Common myeloid progenitor, CD34-positive (primary cell): Measurements from ENCODE around the gene TBXAS1.
A peak's percentile ranks its signal among the peaks of the same experiment; 100 is the strongest.

Experiments used
- CTCF ChIA-PET: fragments of 350-600 bp; sonication (Branson Sonifier 250); formaldehyde crosslinking; loops from one replicate; lab custom pipeline; 2021; ENCODE audit warnings: antibody characterized with exemption; lab: Charles Lee
- POLR2A ChIA-PET: fragments of 350-600 bp; sonication (Branson Sonifier 250); formaldehyde crosslinking; loops from one replicate; lab custom pipeline; 2021; ENCODE audit warnings: antibody characterized with exemption; lab: Charles Lee
- DNase-seq, 3 donors: peaks; one replicate each; pipeline versions ENCODE4 v3.0.0 to v3.0.0-alpha.2; 2013
- H3K27ac ChIP-seq, 2 experiments: 1 replicate in 1 of 2; 2 replicates in 1 of 2; pipeline ENCODE4 v1.7.0; 2013; ENCODE audit warnings: inconsistent platforms in 2 of 2, low read length in 2 of 2, mild to moderate bottlenecking in 2 of 2, low read depth in 1 of 2, moderate library complexity in 1 of 2; ENCODE audit not compliant: severe bottlenecking in 2 of 2, insufficient read depth in 1 of 2, poor library complexity in 1 of 2
- H3K27me3 ChIP-seq, 5 experiments: replicated peaks in 2 of 5; 1 replicate in 3 of 5; 2 replicates in 2 of 5; pipeline versions ENCODE4 v1.6.1 to v1.7.0; 2013; ENCODE audit warnings: low read length in 4 of 5, mild to moderate bottlenecking in 2 of 5, moderate library complexity in 2 of 5, inconsistent platforms in 1 of 5; ENCODE audit not compliant: insufficient read depth in 5 of 5, control insufficient read depth in 4 of 5
- H3K36me3 ChIP-seq, 4 experiments: 1 replicate in 2 of 4; 2 replicates in 2 of 4; pipeline versions ENCODE4 v1.6.1 to v1.7.0; 2013; ENCODE audit warnings: low read length in 3 of 4, control low read depth in 1 of 4, mild to moderate bottlenecking in 1 of 4; ENCODE audit not compliant: control insufficient read depth in 4 of 4, insufficient read depth in 4 of 4
- H3K4me1 ChIP-seq, 4 experiments: 1 replicate in 3 of 4; 2 replicates in 1 of 4; pipeline versions ENCODE4 v1.6.1 to v1.7.1; 2013; ENCODE audit warnings: low read length in 3 of 4, mild to moderate bottlenecking in 3 of 4, control low read depth in 1 of 4, inconsistent platforms in 1 of 4, moderate library complexity in 1 of 4; ENCODE audit not compliant: control insufficient read depth in 4 of 4, insufficient read depth in 4 of 4; ENCODE audit errors: control extremely low read depth in 1 of 4
- H3K4me3 ChIP-seq, 7 experiments: 1 replicate in 4 of 7; 2 replicates in 3 of 7; pipeline versions ENCODE4 v1.5.1 to v1.7.0; 2013; ENCODE audit warnings: mild to moderate bottlenecking in 7 of 7, low read length in 6 of 7, moderate library complexity in 6 of 7, inconsistent platforms in 2 of 7, low read depth in 2 of 7, control low read depth in 1 of 7; ENCODE audit not compliant: insufficient read depth in 4 of 7, control insufficient read depth in 1 of 7; ENCODE audit errors: extremely low read depth in 1 of 7
- H3K9me3 ChIP-seq, 5 experiments: 1 replicate in 4 of 5; 2 replicates in 1 of 5; pipeline versions ENCODE4 v1.6.1 to v1.7.1; 2013; ENCODE audit warnings: low read length in 4 of 5, mild to moderate bottlenecking in 2 of 5, inconsistent platforms in 1 of 5, low read depth in 1 of 5, moderate library complexity in 1 of 5; ENCODE audit not compliant: control insufficient read depth in 4 of 5, insufficient read depth in 2 of 5; ENCODE audit errors: control extremely low read depth in 1 of 5
- WGBS: methylation state at CpG from one replicate; pipeline ENCODE4 v1.1.5; 2013; ENCODE audit not compliant: insufficient coverage; 5-methylcytosine and 5-hydroxymethylcytosine counted together

TBXAS1 gene

DNA sequence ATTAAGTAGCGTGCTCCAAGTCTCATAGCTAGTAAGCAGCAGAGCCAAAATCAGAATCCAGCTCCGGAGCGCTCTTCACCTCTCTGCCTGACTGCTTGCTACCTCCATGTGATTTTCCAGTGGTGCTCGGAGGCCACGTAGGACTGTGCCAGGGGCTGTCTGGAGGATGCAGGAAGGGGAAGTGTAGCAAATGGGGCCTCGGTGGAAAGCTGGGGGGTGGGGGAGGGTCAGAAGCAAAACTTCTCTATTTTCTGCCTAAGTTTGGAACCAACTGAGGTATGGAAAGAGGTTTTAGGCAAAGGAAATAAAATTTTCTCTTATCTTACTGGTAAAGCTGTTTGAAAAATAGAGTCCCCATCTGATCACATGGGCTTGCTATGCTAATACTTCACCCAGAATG lies 108.7 kb downstream of the TBXAS1 start:
- POLR2A ChIA-PET: interaction anchor here (1.0 to 1.5 kb wide), 2 partner anchors 21 to 78 kb away, joined by 3 read pairs; no protein-coding TSS in a partner anchor
- H3K4me1 ChIP-seq: peaks cover 15 to 34% (median 31%) of the 10 kb centered on the region in 4 experiments

DNA sequence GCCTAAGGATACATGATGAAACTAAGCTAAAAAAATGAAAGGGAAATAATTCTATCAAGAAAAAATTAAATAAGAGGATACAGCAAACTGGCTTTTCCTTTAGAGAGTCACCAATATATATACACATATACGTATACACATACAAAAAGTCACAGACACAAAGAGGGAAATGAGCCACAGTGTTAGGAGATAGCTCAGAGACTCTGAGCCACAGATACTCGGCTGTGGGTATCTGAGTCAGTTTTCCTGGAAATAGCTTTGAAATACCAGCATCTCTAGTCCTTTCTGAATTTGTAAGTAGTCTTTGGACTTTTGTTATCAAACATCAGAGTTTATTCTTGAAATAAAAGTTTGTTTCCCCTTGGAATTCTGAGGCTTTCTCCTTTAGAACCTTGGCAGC lies 111.8 kb downstream of the TBXAS1 start:
- Histone ChIP-seq H3K4me3 (no peak overlapping the region), H3K27me3 (no peaks in the 10 kb centered on the region), H3K36me3 (peaks cover 15 to 35% (median 23%) of the 10 kb centered on the region in 4 experiments), H3K4me1 (peaks cover 15 to 34% (median 31%) of the 10 kb centered on the region in 4 experiments), H3K9me3 (peaks cover 4 to 10% (median 7%) of the 10 kb centered on the region in 5 experiments), H3K27ac (no peak overlapping the region)
- ChIA-PET CTCF (interaction anchor here (0.6 kb wide), 2 partner anchors 48 to 267 kb away, joined by 3 read pairs; no protein-coding TSS in a partner anchor), POLR2A (interaction anchor here (0.6 kb wide), 1 partner anchor 23 kb away, joined by 5 read pairs; no protein-coding TSS in a partner anchor)
- DNase-seq: no peak
- WGBS: 75% methylated on average over 1 of the region's 2 CpGs

More for the DNA sequence above, 108.7 kb downstream of the TBXAS1 start:
- peak; percentile 40 to 86 (median 82) for DNase-seq
- WGBS: 18% methylated on average over 5 of the region's 6 CpGs
- CTCF ChIA-PET: interaction anchor here (0.9 to 1.9 kb wide), 6 partner anchors 10 to 319 kb away, joined by 3 to 6 read pairs (median 3); no protein-coding TSS in a partner anchor
- peak overlapping the region in 4 of 7 experiments; percentile 4 to 34 (median 28) for H3K4me3 ChIP-seq
- no peaks in the 10 kb centered on the region for H3K27me3 ChIP-seq
- H3K9me3 ChIP-seq: no peaks in the 10 kb centered on the region
- peak overlapping the region in 1 of 2 experiments; percentile 16 for H3K27ac ChIP-seq
- H3K36me3 ChIP-seq: peaks cover 2 to 27% (median 5%) of the 10 kb centered on the region in 4 experiments

GRCh38 chr7:139941421-139941820 lies 112.4 kb downstream of the TBXAS1 start:
- no peak overlapping the region for H3K27ac ChIP-seq
- H3K36me3 ChIP-seq: peaks cover 19 to 33% (median 24%) of the 10 kb centered on the region in 4 experiments
- CTCF ChIA-PET: interaction anchor here (0.6 to 1.3 kb wide), 2 partner anchors 12 to 49 kb away, joined by 3 read pairs; no protein-coding TSS in a partner anchor
- POLR2A ChIA-PET: interaction anchor here (0.6 kb wide), 1 partner anchor 24 kb away, joined by 5 read pairs; no protein-coding TSS in a partner anchor
- no peaks in the 10 kb centered on the region for H3K27me3 ChIP-seq
- no peak overlapping the region for H3K4me3 ChIP-seq
- H3K9me3 ChIP-seq: peaks cover 5 to 15% (median 7%) of the 10 kb centered on the region in 5 experiments
- WGBS: 100% methylated on average over 1 of the region's 3 CpGs
- H3K4me1 ChIP-seq: peaks cover 15 to 34% (median 30%) of the 10 kb centered on the region in 4 experiments
- DNase-seq: no peak

DNA sequence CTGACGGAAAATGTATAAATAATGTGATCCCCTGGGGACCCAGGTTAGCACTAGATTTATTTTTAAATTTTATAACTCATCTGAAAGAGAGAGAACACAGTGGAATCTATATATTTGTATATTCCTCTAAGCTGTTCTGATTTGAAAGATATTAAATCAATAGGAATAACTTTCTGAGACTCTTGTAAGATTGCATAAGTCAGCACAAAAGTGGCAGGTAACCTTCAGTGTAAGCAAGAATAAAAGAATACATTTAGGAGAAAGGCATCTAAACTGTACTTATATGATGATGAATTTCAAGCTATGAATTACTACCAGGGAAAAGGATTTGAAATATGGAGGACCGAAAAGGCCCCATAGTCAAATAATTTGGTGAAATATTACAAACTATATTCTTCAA lies 112.8 kb downstream of the TBXAS1 start:
- no peak for DNase-seq

DNA sequence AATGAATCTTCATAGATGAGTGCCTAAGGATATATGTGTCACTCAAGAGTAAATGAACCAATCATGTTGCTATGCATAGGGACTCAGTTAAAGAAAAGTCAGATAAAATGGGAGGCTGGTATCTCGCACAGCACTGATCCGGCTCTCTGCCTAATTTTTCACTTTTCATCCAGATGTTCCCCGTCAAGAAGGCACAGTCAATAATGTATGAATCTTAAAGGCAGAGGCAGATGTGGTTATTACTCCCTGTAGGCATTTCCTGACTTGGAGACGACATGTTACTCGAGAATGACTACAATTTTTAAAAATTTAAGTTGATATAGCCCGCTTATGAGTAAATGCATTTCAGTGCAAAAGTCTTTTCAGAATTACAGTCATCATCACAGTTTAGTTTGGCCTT lies 113.6 kb downstream of the TBXAS1 start:
- 94% methylated on average over 4 of the region's 6 CpGs for WGBS
- H3K36me3 ChIP-seq: peaks cover 20 to 32% (median 27%) of the 10 kb centered on the region in 4 experiments
- H3K4me1 ChIP-seq: peaks cover 8 to 23% (median 19%) of the 10 kb centered on the region in 4 experiments
- ChIA-PET CTCF (interaction anchor here (1.3 kb wide), 1 partner anchor 10 kb away, joined by 3 read pairs; no protein-coding TSS in a partner anchor), POLR2A (no interaction called here)
- no peak overlapping the region for H3K27ac ChIP-seq
- H3K9me3 ChIP-seq: peaks cover 5 to 20% (median 11%) of the 10 kb centered on the region in 5 experiments
- no peaks in the 10 kb centered on the region for H3K27me3 ChIP-seq
- H3K4me3 ChIP-seq: no peak overlapping the region
- DNase-seq: no peak

More for the DNA sequence above, 112.8 kb downstream of the TBXAS1 start:
- H3K27me3 ChIP-seq: no peaks in the 10 kb centered on the region
- CTCF ChIA-PET: interaction anchor here (1.3 kb wide), 1 partner anchor 11 kb away, joined by 3 read pairs; no protein-coding TSS in a partner anchor
- H3K9me3 ChIP-seq: peaks cover 5 to 19% (median 10%) of the 10 kb centered on the region in 5 experiments
- no peak overlapping the region for H3K27ac ChIP-seq
- peaks cover 20 to 33% (median 26%) of the 10 kb centered on the region in 4 experiments for H3K36me3 ChIP-seq
- H3K4me3 ChIP-seq: no peak overlapping the region
- whole genome bisulfite sequencing: no CpG with 5 or more reads among the region's 2 CpGs
- POLR2A ChIA-PET: no interaction called here
- peaks cover 15 to 30% (median 27%) of the 10 kb centered on the region in 4 experiments for H3K4me1 ChIP-seq

GRCh38 chr7:139943401-139943800 lies 114.3 kb downstream of the TBXAS1 start:
- Histone ChIP-seq H3K27me3 (no peaks in the 10 kb centered on the region), H3K27ac (no peak overlapping the region), H3K4me3 (no peak overlapping the region), H3K36me3 (peaks cover 20 to 36% (median 27%) of the 10 kb centered on the region in 4 experiments), H3K4me1 (peaks cover 4 to 15% (median 12%) of the 10 kb centered on the region in 4 experiments), H3K9me3 (peaks cover 5 to 20% (median 11%) of the 10 kb centered on the region in 5 experiments)
- DNase-seq: no peak
- 100% methylated on average over 2 of the region's 4 CpGs for whole genome bisulfite sequencing
- ChIA-PET POLR2A (no interaction called here), CTCF (interaction anchor here (1.5 to 1.7 kb wide), 2 partner anchors 16 to 326 kb away, joined by 3 to 5 read pairs; no protein-coding TSS in a partner anchor)
